SW480 (cell line): ENCODE data around the gene KMO.
A peak's percentile ranks its signal among the peaks of the same experiment; 100 is the strongest.

Experiments
- DNase-seq: peaks from one replicate; pipeline ENCODE4 v3.0.0-alpha.2; 2016; ENCODE audit warnings: low spot score

The KMO gene

GRCh38 chr1:241630005-241630404 lies 97.8 kb downstream of the KMO start:
- no peak for DNase-seq

GRCh38 chr1:241630476-241630875 lies 98.3 kb downstream of the KMO start:
- DNase-seq: no peak

GRCh38 chr1:241630899-241631298 lies 98.7 kb downstream of the KMO start:
- no peak for DNase-seq

- DNase-seq: no peak
Observed at GRCh38 chr1:241631674-241632073, 99.5 kb downstream of the KMO start.

- no peak for DNase-seq
Observed at GRCh38 chr1:241632987-241633386, 100.8 kb downstream of the KMO start.

GRCh38 chr1:241635556-241636152 lies 103.5 kb downstream of the KMO start:
- DNase-seq: no peak

GRCh38 chr1:241636291-241636690 lies 104.1 kb downstream of the KMO start:
- no peak for DNase-seq

GRCh38 chr1:241637046-241637590 lies 104.9 kb downstream of the KMO start:
- no peak for DNase-seq

- DNase-seq: no peak
Observed at GRCh38 chr1:241637604-241638003, 105.4 kb downstream of the KMO start.

GRCh38 chr1:241638099-241638682 lies 106.0 kb downstream of the KMO start:
- DNase-seq: no peak

GRCh38 chr1:241638909-241639622 lies 106.9 kb downstream of the KMO start:
- no peak for DNase-seq

GRCh38 chr1:241639623-241640148 lies 107.5 kb downstream of the KMO start:
- DNase-seq: peak; percentile 68

- DNase-seq: peak; percentile 84
Observed at GRCh38 chr1:241640149-241640866, 108.1 kb downstream of the KMO start, which contains the start of the genes CHML and OPN3. TSS of gene CHML (minus strand) at chr1:241640369. CDS start at chr1:241635766, 4,603 bp downstream. TSS of gene OPN3 (minus strand) at chr1:241640369. CDS start at chr1:241640254, 115 bp downstream.

- no peak for DNase-seq
Observed at GRCh38 chr1:241640867-241641622, 108.9 kb downstream of the KMO start.

- peak; percentile 14 for DNase-seq
Observed at GRCh38 chr1:241641773-241642592, 109.8 kb downstream of the KMO start.

GRCh38 chr1:241642593-241642944 lies 110.4 kb downstream of the KMO start:
- DNase-seq: no peak

GRCh38 chr1:241644259-241644658 lies 112.1 kb downstream of the KMO start:
- no peak for DNase-seq

- DNase-seq: no peak
Observed at GRCh38 chr1:241645199-241645598, 113.0 kb downstream of the KMO start.
